GM18909 (cell line): ENCODE measurements around the gene CDCA7.
"Not testable (repeated sequence)": the region's sequence is repeated elsewhere in the genome, so short reads cannot be mapped to it uniquely, and the experiment has no call there.

Experiments used
- ATAC-seq: cut with Tn5 transposase; IDR thresholded peaks from one replicate; pipeline ENCODE4 v1.9.1; 2021; ENCODE audit warnings: mild to moderate bottlenecking; ENCODE audit not compliant: unreplicated experiment, poor library complexity

Gene CDCA7

DNA sequence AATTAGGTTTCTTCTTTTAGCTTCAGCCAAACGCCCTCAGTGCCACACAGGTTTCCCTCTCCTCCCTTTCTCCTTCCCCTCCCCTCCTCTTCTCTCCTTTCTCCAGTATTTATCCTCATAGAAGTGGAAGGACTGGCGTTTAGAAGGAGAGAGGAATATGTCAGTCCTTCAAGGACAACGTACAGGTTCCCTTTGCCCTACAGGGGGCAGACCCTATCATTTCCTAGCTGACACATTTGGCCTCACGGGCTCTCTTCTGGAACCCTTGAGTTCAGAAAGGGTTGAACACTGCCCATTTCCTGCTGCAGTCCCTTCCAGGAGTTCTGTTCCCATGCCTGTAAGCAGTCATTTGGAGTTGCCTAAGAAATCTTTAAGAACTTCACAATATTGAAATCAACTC lies 46.1 kb downstream of the CDCA7 start:
- ATAC-seq: no peak

DNA sequence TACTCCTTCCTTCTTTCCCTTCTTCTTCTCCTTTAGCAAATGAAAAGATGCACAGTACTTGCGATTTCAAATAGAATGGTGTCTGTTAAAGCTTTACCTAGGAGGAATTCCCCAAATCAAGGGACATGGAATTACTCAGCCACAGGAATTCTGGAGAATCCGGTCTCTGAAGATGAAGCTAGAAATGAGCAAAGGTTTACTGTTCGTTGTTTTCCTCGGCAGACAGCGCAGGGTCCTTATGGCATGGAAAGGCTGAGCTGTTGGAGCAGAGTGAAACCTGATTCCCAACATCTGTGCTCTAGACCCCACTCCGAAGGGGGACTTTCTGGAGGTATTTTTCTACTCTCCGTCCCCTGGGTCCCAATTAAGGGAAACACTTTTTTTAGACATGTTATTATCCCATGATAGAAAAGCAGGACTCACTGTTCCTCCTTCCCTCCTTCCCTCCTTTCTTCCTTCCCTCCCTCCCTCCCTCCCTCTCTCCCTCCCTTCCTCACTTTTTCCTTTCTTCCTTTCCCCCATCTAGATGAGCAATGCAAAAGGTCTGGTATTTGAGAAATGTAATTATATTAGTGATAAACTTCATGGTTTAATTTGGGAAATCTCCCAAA lies 47.1 kb downstream of the CDCA7 start:
- ATAC-seq: no peak

DNA sequence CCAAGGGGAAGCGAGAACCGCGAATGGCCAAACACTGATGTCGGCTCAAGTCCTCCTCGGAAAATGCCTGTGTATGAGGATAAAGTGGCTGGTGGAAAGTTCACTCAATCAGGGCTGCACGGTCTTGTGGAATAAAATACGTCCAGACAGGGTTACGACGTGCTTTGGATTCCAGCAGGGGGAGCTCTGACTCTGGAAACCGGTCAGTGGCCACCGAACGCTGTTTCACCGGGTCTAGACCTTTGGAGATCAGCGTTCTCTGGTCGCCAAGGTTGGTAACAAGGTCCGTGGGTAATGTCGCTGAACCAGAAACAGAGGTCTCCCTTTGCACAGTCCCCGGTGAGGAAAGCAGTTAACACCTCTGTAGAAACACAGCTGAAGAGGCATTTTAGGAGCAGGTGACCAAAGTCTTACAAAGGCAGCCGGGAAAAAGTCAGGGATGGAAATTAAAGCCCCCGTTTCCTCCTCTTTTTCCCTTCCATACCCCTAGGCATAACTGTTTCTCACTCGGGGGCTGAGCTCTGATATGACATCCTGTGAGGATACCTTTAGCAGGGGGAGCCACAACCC lies 47.8 kb downstream of the CDCA7 start:
- peak; percentile 70 for ATAC-seq

DNA sequence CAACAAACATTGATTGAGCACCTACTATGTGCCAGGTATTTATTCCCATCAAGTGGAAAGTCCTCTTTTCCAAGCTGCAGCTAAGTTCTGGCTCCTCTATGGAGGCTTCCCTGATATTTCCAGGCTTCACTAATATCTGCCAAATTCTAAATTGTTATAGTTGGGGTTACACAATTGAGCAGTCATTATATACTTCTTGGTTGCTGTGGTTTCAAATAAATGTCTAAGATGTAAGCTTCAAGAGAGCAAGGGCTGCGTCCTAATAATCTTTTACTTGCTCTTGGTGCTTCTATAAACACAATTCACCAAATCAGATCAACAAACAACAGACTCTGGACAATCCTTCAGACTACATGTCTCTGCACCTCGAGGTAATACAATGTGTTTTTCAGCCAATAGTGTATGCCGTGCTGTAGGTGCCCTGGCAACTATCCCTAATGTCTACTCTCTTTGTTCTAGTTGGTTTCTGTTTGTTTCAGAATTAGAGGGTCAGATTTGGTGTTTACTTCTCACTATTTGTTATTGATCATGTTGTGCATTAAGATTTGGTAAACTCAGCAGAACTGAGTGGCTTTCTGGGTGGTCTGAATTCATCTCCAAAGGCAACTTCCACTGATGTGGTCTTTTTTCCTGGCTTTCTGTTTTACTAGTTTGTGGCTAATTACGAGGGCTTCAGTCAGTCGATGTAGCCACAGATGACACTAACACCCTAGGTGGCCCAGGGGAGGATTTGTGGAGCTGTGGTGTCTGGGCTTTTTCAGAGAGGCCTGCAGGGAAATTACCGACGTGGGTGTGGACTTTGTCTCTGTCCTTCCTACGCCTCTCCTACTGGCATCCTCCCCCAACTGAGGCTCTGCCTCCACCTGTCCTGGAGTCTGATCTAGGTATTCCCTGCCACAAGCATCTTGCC lies 50.4 kb downstream of the CDCA7 start:
- no peak for ATAC-seq

DNA sequence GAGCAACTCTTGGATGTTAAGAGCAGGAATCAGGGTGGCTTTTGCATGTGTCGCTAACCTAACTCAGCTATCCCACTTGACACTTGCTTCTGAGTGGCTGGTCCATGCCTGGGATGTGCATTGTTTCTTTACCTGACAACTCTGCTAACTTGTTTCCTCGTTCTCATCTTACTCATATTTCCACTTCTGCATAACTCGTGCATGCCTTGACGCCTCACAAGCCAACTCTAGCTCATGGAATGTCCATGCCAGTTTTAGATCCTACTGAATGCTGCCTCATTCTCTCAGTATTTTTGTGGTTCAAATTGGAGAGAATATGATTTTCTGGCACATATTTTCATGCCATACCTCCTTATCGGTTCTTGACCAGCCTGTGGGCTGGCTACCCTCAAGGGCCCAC lies 52.5 kb downstream of the CDCA7 start:
- ATAC-seq: no peak

DNA sequence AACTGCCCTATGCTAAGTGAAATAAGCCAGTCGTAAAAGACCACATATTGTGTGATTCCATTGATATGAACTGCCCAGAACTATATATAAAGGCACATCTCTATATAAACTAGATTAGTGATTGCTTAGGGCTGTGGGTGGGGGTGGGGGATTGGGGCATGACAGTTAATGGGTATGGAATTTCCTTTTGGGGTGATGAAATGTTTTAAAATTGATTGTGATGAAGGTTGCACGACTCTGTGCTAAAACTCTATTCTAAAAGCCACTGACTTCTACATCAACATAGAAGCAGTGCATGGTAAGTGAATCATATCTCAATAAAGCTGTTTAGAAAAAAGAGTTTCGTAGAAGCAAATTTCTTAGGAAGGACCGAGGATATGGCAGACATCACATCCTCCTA lies 53.0 kb downstream of the CDCA7 start:
- ATAC-seq: no peak

DNA sequence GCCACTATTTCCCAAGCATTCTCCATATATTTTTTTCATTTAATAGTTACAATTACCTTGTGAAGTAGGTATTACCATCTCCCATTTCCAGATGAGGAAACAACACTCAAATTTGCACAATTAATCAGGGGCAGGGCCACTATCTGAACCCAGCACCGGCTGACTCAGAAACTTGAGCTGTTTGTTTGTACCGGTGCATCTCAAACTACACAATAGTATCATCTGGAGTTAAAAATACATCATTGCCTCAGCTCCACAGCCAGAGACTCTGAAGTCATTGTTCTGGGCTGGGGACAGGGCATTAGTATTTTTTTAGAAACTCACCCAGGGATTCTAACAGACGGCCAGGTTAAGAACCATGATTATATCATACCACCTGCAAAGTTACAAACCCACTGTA lies 55.9 kb downstream of the CDCA7 start:
- ATAC-seq: no peak

DNA sequence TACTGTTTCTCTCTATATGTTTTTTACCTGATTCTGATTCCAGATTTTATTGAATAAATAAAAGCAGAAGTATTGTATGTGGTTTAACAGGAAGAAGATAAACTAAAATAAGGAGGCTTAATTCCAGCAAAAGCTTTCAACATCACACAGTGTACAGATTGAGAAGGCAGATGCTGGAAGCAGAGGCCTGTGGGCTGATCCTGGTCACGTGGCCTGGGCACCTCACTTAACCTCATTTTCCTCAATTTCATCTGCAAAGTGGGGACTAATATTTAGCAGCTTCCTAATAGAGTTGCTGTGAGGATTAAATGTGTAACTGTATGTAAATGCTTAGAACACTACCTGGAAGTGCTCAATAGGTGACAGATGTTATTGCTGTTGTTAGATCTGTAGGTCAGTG lies 58.0 kb downstream of the CDCA7 start:
- no peak for ATAC-seq

DNA sequence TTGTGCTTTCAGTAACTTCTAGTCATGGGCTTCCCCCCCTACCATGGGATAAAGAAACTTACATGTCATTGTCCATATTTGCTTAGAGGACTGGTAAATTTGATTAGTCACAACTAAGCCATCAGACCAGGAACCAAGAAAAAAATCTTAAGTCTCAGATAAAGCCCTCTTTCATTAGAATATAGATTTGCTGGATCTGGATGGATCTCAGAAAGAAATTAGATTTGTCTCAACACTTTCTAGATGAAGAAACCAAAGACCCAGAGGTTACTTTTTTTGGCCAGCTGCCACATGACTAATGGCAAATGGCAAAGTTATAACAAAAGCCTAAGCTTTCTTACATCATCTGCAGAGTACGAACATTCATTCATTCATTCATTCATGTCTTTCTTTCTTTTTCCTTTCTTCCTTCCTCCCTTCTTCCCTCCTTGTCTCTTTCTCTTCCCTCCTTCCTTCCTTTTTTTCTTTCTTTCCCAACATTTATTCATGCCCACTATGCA lies 60.2 kb downstream of the CDCA7 start:
- no peak for ATAC-seq

DNA sequence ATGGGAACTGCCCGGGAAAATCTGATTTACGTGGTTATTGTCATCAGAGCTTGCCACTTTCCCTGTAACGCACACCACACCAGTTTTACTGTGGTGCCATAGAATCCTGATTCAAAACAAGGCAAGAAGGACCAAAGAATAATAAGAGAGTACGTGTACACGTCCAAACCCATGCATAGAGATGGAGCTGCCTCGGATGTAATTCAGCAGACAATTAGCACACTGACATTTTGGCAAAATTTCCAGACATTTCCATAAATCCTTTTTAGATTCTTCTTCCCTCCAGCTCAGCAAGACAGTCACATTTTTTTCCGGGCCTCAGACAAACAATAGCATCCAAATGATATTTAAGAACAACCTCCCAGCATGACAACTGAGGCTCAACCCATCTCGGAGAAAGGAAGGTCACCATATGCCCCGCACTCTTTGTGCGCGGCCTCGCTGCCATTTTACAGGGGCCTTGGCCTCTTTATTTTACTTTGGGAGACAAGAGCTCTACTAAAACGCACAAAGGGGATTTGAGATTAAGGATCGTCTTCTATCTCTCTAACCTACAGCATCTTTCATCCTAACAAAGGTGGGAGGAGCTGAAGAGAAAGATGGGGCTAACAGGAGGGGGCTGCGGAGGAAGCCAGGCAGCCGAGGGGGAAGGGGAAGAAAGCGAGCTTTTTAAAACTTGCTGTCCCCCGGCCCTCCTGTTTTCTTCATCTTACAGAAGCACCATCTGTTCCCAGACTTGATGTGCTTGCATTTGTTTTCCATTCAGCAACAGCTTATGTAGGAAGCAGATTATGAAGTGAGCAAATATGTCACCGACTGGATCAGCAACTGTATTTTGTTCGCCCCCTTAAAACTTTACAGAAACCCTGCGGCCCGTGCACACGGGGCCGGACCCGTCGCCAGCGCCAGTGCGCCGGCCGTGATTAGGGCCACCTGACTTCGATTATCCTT lies 61.0 kb downstream of the CDCA7 start:
- ATAC-seq: no peak

DNA sequence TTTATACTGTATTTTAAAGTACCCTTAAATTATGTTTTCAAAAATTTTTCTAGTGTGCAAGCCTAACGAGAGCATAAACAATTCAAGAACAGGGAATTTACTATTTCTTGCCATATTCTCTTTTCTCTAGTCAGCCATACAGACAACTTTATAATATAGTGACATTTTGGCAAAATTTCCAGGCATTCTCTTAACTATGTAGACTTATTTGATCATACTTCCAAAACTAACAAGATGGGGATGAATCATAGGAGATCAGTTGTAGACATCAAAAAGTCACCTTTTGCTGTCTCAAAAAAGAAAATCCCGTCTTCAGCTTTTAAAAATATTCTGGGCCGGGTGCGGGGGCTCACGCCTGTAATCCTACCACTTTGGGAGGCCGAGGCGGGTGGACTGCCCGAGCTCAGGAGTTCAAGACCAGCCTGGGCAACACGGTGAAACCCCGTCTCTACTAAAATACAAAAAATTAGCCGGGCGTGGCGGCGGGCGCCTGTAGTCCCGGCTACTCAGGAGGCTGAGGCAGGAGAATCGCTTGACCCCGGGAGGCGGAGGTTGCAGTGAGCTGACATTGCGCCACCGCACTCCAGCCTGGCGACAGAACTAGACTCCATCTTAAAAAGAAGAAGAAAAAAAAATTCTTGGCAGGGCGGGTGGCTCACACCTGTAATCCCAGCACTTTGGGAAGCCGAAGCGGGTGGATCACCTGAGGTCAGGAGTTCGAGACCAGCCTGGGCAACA lies 61.9 kb downstream of the CDCA7 start:
- not testable (repeated sequence) for ATAC-seq

DNA sequence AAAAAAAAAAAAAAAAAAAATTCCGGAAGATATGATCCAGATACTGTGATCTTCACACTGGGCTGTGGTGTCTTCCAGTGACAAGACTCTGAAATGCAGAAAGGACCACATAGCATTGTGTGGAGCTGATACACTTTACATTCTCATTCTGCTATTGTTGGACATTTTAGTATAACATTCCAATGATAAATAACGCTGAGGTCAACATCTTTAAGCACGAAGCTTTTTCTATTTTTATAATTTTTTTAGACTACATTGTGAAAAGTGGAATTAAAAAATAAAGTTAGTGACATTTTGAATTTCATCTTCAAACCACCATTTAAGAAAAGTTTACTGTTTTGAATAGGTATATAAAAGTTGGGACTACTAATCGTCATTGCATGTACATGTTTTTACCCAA lies 62.7 kb downstream of the CDCA7 start:
- no peak for ATAC-seq

DNA sequence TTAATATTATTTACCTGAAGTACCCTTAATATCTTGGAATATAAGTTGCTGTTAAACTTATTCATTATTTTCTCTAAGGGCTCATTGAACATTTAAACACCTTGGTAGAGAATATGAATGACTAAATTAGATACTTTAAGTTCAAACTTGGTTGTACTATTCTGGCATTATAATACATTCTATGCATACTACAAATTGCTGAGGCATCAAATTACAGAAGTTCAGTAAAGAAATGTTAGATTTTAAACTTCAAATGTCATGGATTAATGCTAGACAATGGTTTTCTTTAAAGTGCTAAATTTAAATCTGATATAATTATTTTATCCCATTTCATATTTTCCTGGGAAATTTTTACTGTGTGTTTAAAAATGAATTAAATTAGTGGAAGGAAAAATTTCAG lies 63.1 kb downstream of the CDCA7 start:
- no peak for ATAC-seq
